Measurements from ENCODE around the gene MED12L.
A peak's percentile ranks its signal among the peaks of the same experiment; 100 is the strongest.

MED12L gene

DNA sequence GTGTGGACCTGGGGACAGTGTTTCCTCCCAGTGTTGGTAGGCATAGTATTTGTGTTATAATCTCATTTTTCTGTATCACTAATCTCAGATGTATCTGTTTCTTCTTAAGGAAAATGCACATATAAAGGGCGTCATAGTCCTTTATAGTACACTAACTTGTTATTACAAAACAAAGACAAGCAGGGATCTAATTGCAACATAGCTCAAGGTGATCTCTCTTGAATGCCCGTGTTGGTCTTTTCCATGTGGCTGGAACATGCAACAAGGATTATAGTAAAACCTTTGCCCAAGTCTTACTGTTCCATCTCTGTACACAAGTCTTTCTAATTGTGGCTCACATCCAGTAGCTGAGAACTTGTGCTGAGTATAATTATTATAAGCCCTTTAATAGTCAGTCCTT is 234.7 kb downstream of the MED12L start:
- DNase-seq (ENCODE audit: low spot score): no peak

DNA sequence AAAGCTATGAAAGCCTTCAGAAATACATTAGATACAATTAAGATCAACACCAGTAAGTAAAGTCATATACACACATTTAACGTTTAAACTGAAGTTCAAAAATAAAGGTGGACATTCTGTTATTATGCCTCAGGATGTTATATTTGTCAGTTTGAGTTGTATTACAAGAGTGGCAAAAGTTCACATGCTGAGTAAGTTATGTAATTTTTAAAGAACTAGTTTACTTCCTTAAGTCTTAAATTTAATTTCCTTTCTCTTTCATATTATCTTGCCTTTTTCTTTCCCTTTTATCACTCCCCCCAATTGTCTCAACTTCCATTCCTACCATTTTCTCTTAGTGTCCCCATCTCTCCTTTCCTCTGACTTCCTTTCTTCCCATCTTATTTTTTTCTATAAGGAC is 236.1 kb downstream of the MED12L start:
- DNase-seq (ENCODE audit: low spot score): no peak

DNA sequence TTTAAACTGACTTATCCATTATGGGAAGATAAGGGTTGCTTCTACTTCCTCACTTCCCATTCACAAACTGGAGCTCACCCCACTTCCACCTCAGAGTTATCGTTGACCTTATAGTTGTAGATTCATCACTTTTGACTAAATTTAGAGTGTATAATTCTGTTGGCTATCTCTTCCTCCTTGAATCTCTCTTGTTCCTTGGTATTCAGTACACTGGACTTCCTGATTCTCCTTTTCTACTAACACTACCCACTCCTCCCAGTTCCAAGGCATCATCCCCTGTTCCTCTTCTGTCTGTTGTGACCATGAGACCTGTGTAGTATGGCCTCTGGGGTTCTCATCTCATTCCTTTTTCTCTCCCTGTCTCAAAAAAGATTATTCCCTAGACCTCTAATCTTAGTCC is 237.0 kb downstream of the MED12L start:
- no peak for DNase-seq (ENCODE audit: low spot score)

DNA sequence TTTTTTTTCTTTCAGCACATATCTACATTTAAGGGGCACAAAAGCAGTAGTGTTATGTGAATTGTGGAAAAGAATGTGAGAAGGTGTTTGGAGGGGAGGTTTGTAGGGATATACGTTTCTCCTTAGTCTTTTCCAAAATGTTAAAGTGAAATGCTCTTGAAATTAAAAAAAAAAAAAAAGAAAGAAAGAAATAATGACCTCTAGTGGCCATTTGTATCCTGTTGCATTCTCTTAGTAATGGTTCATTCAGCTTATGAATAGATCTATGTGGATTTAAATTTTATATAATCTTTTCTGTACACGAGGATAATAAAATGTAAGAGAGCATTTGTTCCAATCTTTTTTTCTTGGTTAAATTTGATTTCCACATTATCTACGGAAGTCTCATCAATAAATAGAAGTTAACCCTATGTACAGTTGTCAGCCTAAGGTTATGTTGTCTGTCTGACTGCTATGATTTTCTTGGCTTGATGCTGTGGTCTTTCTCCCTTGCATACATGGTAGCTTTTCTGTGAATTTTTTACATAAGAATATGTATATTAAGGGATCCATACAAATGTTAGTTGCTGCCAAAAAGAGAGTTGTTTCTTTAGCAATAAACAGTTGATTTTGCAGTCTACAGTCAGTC is 242.2 kb downstream of the MED12L start:
- peak; percentile 37 for DNase-seq (ENCODE audit: low spot score)

DNA sequence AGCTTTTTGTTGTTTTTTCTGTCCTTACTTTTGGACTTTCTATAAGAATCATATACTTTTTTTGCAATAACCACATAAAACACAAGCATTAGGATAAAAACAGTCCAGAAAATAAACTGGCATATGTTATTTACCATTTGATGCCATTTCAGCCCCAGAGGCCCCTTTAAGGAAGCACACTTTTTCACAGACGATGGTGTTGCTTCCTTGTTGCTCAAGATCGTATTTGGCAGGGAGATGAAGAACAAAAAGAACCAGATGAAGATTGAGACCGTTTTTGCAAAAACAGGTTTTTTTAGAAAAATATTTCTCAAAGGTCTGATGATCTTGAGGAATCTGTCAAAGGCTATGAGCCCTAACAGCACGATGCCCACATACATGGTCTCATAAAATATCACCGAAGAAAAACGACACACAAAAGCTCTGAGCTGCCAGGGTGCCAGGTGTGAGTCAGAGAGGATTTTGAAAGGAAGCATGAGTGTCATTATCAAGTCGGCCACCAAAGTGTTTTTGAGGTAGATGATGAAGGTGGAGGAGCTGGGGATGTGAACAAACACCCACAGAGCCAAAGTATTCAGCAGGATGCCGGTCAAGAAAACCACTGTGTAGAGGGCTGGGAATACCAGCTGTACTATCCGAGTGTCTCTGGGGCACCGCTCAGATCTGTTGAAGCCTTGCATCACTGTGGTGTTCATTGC is 243.0 kb downstream of the MED12L start:
- DNase-seq (ENCODE audit: low spot score): peak; percentile 28

DNA sequence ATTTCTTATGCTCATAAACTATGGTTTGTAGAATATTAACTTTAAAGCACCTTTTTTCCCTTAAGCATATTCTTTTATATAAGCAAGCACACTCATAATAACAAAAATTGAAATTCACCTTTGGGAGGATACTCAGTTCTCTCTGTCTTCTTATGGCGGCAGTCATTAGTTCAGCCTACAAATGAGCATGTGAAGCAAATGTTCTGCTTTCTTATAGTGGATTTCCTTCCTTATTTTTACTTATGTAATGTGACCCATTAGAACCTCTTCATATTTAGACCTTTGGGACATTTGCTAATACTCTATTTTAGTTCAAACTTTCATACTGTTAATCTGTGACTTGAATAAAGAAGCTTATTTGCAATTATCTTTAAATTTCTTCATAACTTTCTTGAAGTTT is 243.9 kb downstream of the MED12L start, which contains the start of gene P2RY13:
TSS of gene P2RY13 (minus strand) at position 187 of the 400 bp plus-strand sequence. CDS start at position 166, 21 bp downstream.
- DNase-seq (ENCODE audit: low spot score): no peak

DNA sequence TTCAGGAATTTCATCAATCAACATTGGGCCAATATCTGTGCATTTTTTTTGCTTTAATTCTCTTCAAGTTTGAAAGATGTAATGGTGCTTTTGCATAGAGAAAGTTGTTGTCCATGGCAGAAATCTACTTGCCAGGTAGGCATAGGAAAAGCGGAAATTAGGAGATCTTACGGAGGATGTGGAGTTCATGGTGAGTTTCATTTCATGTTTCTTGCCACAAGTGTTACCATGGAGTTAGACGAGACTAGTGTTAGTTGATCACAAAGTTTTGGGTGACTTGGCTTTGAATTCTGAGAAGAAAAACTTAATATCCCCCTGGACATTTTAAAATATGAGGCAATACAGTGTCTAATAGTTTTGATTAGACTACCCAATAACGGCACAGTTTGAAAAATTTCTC is 244.9 kb downstream of the MED12L start:
- no peak for DNase-seq (ENCODE audit: low spot score)

DNA sequence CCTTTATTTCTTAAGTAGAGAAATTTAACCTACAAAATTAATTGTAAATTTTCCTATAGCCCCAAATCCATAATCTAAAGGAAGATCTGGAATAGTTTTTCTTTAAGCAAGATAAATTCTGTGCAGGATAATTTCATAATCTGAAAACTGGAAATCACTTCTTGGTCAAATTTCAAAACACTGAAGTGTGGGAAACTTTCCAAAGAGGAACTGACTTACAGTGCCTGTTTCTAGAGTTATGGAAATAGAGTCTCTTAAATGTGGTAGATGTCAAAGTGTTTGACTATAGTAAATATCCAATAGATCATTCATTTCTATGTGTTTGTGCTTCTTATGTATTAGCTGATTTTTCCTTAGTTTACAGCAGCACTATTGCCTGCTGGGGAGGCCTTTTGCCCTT is 245.4 kb downstream of the MED12L start:
- DNase-seq (ENCODE audit: low spot score): no peak

DNA sequence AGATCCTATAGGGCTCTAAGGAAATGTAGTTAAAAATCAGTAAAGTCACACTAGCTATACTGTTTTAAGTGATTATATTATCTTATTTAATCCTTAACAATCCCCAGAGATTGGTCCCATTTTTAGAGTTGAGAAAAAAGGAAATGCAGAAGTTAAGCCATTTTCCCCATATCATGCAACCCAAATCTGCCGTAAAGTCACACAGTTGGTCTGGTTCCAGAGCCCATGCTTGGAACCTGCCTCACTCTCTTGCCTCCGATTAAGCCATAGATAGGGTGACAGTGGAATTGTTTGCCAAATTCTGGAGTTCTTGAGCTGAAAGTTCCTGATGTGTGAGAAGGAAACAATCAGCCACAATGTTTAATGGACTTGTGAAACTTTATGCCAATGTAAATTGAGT is 246.2 kb downstream of the MED12L start:
- no peak for DNase-seq (ENCODE audit: low spot score)

DNA sequence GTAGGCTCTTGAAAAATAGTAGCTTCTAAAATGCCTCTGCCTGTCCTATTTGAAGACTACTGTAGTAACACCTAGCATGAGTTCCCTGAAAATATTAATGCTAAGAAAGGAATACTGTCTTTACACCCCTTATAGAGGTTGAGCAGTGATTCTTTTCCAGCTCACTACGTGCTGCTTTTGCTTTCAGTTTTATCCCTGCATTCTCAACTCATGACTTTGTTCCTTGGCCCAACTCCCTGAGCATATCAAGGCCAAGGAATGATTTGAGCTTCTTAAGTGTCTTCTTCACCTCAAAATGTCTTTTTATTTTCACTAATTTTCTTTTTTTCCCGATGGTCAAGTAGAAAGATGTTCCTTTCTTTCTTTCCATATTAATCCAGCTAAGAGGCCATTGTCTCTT is 260.4 kb downstream of the MED12L start:
- DNase-seq (ENCODE audit: low spot score): peak; percentile 65

DNA sequence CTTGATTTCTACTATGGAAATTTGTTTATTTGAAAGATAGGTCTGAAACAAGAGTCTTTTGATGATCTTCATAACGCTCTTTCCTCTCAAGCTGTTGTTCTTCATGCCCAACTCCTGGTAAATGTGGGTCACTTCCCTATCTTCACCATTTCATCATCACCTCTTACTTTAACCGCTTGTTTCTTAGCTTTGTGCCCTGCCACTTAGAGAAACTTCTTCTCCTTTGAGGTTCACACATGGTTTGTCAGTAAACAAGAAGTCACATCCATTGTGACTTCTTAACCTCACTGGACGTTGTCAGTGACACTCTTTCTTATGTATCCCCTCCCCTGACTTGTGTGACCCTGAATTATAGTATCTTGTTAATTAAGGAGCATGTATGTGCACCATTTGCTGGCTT is 260.8 kb downstream of the MED12L start:
- DNase-seq (ENCODE audit: low spot score): no peak

DNA sequence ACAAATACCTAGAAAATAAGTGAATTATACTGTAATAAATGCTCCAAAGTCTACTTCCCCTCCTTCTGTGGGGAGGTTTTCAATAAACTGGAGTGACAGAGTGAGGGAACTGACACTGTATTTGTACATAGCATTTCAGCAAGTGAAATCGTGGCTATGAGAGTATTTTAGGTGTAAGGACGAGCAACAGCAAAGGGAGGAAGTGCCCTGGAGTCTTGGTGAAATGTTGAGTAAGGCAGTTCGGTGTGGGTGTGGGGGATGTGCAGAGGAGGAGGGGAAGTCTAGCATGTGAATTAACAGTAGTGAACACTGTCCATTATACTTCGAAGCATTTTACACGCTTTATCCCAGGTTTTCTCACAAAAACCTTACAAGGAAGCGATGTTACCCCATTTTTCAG is 262.0 kb downstream of the MED12L start:
- DNase-seq (ENCODE audit: low spot score): no peak

DNA sequence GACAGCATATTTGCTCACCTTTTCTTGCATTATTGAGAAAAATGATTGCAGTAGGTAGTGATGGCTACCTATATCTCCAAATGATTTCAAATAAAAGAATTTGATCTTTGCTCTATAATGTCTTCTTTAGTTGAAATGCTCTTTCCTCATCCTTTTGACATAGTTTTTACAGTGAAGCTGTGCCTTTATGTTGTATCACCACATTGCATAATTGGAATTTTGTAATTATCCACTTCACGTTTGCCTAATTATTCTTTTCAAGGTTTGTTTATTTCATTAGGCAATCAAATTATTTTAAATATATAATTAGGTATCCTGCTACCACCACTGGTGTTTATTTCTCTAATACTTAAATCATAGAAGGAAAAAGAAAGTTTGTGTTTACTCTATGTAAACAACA is 265.2 kb downstream of the MED12L start:
- no peak for DNase-seq (ENCODE audit: low spot score)

DNA sequence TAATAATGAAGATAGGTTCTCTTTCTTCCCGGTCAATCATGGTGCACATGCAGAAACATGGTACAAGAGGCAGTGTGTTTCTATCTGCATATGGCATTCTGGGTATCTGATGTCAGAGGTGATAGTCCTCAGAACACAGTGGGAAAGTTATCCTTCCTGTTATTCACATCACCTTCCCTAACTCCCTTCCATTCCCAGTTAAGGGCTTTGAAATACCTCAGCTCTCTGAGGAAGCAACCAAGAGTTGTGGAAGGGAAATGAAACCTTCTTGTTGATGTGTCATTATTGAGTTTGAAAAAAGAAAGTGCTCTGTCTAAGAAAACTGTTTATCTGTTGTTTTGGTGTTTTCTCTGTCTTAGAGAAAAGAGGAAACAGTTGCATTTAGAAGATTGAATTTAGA is 265.8 kb downstream of the MED12L start:
- no peak for DNase-seq (ENCODE audit: low spot score)

DNA sequence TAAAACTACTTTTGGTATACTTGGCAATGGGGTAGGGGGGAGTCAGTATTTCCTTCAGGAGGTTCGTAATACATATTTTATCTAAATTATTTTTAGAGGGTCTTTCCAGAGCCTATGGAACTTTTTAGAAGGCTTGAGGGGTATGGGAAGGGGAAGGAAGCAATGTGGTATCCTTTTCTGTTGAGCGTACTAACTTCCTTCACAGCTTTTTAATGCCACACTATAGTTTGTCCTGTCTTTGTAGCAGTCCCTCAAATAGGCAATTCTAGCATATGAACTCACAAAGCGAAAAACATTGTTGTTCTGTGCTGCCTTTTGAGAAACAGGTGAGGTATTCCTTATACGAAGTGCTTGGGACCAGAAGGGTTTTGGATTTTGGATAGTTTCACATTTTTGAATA is 266.2 kb downstream of the MED12L start:
- no peak for DNase-seq (ENCODE audit: low spot score)

DNA sequence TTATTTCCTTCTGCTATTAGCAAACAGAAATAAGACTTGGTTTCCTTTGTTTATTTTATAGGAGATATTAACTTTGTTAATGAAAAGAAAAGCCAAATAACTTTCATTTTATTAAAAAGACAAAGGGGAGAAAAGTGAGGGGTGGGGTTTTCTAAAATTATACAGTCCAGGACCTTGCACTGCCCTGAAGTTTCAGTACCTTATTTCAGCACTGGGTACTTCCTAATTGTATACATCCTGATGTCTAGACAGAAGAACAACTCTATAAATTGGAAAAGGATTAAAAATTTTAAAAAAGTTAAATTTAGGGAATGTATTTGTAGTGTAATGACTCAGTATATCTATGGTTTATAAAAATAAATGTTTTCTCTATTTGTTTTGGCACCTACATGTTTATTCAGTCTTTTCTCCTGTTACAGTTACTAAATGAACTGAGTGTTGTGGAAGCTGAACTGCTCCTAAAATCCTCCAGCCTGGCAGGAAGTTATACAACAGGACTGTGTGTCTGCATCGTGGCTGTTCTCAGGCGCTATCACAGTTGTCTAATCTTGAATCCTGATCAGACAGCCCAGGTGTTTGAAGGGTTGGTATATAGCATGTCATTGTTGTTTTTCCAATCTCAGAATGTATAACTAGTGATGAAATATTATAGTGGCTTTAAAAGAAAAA is 271.5 kb downstream of the MED12L start:
- DNase-seq (ENCODE audit: low spot score): no peak

DNA sequence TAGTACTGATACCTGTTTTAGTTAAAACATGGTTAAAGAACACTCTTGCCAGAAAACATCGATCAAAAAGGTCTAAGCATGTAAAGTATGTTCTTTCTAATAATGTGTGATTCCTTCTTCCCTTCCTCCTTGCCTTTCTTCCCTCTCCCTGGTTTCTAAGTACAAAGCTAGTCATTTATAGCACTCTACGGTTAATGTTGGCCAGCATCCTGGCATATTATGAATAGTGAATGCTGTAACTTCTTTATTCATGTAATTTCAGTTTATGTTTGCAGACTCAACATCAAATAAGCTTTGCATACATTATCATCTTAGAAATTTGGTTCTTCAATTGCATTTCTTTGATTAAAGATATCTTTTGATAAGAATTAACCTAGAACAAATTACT is 272.0 kb downstream of the MED12L start:
- no peak for DNase-seq (ENCODE audit: low spot score)

DNA sequence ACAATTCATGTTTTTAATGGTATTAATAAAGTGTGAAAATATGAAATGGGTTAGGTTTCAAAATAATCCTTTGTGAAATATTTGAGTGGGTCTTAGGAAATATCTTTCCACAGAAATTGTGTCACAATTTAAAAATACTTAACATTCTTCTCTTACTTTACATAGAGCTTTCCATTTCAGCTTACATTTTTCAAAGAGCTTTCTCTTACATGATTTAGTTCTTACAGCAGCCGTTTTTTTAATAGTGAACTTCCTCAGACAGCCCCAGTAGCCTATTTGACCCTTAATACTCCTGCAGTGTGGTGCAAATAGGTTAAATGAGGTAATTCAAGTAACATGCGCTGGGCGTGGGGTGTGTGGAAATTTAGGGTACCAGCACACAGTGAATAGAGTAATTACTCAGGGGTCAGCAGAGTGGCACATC is 277.3 kb downstream of the MED12L start:
- peak; percentile 19 for DNase-seq (ENCODE audit: low spot score)

DNA sequence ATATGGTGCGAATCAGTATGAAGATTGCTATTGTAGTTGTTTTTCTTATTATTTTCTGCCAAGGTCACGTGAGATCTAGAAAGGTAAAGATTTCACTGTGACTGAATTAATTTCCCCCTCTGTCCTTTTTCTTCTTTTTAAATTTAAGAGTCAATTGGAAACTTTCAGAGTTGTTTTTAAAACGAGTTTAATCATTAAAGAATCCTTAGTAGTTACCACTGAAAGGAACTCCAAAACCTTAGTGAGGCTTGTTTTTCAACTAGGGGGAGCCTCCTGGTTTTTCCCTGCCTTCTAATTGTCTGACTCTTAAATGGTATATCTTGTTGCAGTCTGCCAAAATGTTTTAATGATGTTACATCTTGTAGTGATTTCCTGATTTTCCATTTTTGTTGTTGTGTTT is 281.5 kb downstream of the MED12L start:
- DNase-seq (ENCODE audit: low spot score): no peak

DNA sequence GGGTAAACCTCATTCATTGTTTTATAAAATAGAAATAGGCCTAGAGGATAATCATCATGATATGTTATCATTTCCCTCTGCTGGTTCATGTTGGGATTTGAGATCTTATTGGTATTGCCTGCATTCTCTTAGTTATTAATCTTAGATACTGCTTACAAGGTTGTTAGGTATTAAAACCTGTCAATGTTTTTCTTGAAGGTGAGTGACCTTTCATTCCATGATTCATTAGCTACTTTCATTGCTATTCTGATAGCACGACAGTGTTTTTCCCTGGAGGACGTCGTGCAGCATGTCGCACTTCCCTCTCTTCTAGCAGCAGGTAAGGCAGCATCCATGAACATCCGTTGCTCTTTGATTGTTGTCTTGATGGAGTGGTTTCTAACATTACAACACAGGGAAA is 282.0 kb downstream of the MED12L start:
- DNase-seq (ENCODE audit: low spot score): no peak

DNA sequence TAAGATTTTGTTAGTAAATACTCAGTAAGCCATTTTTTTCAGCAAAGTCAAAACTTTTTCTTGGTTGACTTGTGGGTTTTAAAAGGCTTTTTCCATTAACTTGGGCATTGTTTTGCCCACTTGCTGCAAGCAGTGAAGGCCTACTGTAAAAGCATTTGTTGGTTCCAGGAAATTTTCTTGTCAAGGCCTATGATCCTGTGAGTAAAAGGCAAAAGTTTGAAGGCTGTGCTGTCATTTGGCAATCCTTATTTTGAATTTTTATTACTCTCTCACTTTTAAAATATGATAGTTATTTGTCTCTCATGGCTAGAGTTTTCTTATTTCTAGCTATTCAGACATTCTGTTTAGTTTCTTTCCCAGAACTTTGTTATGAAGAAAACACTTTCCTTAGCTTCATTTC is 286.1 kb downstream of the MED12L start:
- peak; percentile 23 for DNase-seq (ENCODE audit: low spot score)

DNA sequence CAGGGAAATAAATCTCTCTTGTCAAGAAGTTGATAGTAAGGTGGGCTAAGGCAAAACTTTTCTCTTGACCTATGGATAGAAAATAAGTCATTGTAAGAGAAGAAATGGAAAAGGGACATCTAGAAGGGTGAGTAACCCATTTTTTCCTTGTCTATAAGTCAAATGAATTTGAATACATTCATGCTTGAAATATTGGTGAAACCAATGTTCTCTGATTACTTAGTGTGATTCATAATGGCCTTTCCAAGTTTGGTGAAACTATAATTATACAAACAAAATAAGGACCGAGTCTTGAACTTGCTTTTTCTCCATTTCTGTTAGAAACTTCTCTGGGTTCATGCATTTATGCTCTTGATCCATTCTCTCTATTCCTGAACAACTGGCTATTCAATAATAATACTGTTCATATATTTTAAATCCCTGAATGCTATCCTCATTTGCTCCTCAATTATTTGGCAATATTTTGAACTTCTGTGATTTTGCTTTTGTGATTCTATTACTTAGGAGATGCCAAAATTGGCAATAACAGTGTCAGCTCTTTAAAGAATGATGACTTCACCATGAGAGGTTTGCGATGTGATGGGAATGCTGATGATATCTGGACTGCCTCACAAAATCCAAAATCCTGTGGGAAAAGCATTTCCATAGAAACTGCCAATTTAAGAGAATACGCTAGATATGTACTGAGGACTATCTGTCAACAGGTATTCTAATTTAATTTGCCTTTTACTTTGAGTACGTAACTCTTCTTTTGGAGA is 286.8 kb downstream of the MED12L start:
- peak; percentile 42 for DNase-seq (ENCODE audit: low spot score)
